ENCODE data around the gene YY1. TPM values are rescaled to one million over a fixed set of nuclear protein-coding genes. Genes with fewer than 3 reads are reported as not detected.

The YY1 gene
- total and polyA plus RNA-seq, 9 of the 15 experiments (the other 6 are each of a cell fraction or from before 2014, with no cell fraction given) = 20.8 to 74.2 (median 46.7) TPM

DNA sequence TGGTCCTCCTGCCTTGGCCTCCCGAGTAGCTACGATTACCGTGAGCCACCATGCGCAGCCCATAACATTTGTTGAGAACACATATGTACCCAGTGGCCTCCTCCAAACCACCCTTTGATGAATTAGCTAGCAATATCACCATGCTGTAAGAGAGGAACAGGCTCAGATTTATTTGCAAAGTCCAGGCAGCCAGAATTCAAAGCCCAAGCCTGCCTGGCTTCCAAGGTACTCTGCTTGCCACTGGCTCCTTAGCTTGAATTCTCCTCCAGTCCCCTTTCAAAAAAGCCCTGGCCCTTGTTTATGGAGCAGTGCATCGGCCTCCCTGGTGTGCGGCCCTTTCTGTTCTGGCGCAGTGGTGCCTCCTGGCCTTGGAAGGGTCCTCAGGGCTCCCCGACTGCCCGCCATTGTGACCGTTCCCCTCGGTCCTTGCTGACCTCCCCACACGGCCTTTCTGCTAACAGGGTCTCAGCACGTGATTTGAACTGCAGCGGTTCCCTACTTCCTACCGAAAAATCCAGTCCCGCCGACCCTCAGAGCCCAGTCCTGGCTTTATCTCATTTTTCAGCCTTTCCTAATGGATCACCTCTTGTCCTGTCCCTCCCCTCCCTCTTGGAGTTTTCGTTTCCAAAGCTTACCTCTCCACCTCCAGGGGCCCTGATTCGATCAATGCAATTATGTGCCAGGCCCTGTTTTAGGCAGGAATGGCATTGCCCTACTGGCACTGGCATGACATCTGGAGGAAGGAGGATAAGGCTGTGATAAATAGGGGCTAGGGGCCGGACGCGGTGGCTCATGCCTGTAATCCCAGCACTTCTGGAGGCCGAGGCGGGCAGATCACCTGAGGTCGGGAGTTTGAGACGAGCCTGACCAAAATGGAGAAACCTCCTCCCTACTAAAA lies 45.3 kb downstream of the YY1 start:
- H4K20me1 ChIP-seq (replicated peaks; ENCODE audit: control insufficient read depth, insufficient read depth, low read length) = 0 out of 2 replicates have a peak, but pooled peaks cover 3% of the 10 kb centered on the region
- DNase-seq (ENCODE audit: extremely low read depth in 1 of 4, low spot score in 3 of 4) (no peak), ATAC-seq (no peak), FAIRE-seq (no peak)
- ChIA-PET CTCF (ENCODE audit: low intra/inter-chr PET ratio) (interaction anchor here (0.7 kb wide), 1 partner anchor 116 kb away, joined by 3 read pairs; no protein-coding TSS in a partner anchor), POLR2A (interaction anchor here (0.6 to 3.3 kb wide), 7 partner anchors 11 to 393 kb away, joined by 3 to 11 read pairs (median 4); no protein-coding TSS in a partner anchor)
- peak overlapping the region; percentile 75; the same call in 1 of the 2 replicates for H3K4me2 ChIP-seq (ENCODE audit: insufficient read depth, low read length)
- in situ Hi-C loops (cut with MboI) = no loop called here
- H3K27me3 ChIP-seq (ENCODE audit: control insufficient read depth in 2 of 2, insufficient read depth in 2 of 2, low read length in 2 of 2) = no peaks in the 10 kb centered on the region
- BruUV-seq (replicated peaks) = no TSS peak
- no peak overlapping the region for H3K4me3 ChIP-seq
- intact Hi-C loops (cut with micrococcal nuclease) = no loop called here
- H3K27ac ChIP-seq (ENCODE audit: extremely low read depth, low read depth, low read length) = peak overlapping the region; percentile 96; the same call in 1 of the 3 replicates
- no peak for TF ChIP-seq RAD51 (IDR thresholded peaks at IDR 0.05; ENCODE audit: borderline replicate concordance, low read depth)
- peak; percentile 46; the same call in 1 of the 2 replicates for TF ChIP-seq POLR2G (IDR thresholded peaks at IDR 0.05; ENCODE audit: low read depth, low read length)
- no peaks in the 10 kb centered on the region for H3K9me3 ChIP-seq (replicated peaks; ENCODE audit: control insufficient read depth, insufficient read depth, low read depth, low read length)
- H3K4me1 ChIP-seq (replicated peaks in 1 of 2; ENCODE audit: control insufficient read depth in 2 of 2, insufficient read depth in 2 of 2, low read length in 2 of 2) = peaks cover 0 to 27% of the 10 kb centered on the region in 2 experiments; a peak in 3 of 5 replicates
- WGBS (ENCODE audit: insufficient coverage, low coverage, missing lambda C conversion rate) = 72% methylated on average over 25 of the region's 26 CpGs
- H3K9me1 ChIP-seq (ENCODE audit: control insufficient read depth, insufficient read depth, low read length) = no peaks in the 10 kb centered on the region
- H3K79me2 ChIP-seq (ENCODE audit: control insufficient read depth, insufficient read depth, low read length) = peaks cover 12% of the 10 kb centered on the region; the same call in 2 of the 3 replicates
- peaks cover 26% of the 10 kb centered on the region; the same call in 1 of the 3 replicates for H3K36me3 ChIP-seq (ENCODE audit: control insufficient read depth, insufficient read depth, low read length)
- H3K9ac ChIP-seq (ENCODE audit: insufficient read depth in 1 of 2, low read depth in 2 of 2, low read length in 2 of 2) = peak overlapping the region in 1 of 2 experiments; percentile 97; a peak in 2 of 4 replicates
- H2AFZ ChIP-seq (ENCODE audit: low read depth, low read length) = 0 out of 2 replicates have a peak overlapping the region, but pooled peaks have one; percentile 68
